Gastroesophageal sphincter (tissue), 4 donors: ENCODE measurements around the gene FAM240B. TPM values are rescaled to one million over a fixed set of nuclear protein-coding genes. Genes with fewer than 3 reads are reported as not detected.

Experiments
- ATAC-seq: fragments of 150-250 bp; one replicate; pipeline ENCODE4 v1.9.1; 2016; ENCODE audit warnings: mild to moderate bottlenecking, moderate library complexity
- H3K27ac ChIP-seq, 4 donors: fragments of 200-600 bp; sonication (generic) in 3 of 4; 1 replicate in 3 of 4; 2 replicates in 1 of 4; pipeline ENCODE4 v1.5.1; 2016 to 2019
- H3K27me3 ChIP-seq: fragments of 200-600 bp; sonication (generic); one replicate; pipeline ENCODE4 v1.5.1; 2019
- H3K36me3 ChIP-seq, 2 donors: fragments of 200-600 bp; sonication (generic); one replicate each; pipeline ENCODE4 v1.5.1; 2019; ENCODE audit warnings: control low read depth in 1 of 2
- H3K4me1 ChIP-seq, 3 donors: fragments of 200-600 bp; sonication (generic); 1 replicate in 2 of 3; 2 replicates in 1 of 3; pipeline ENCODE4 v1.5.1; 2016 to 2019; ENCODE audit warnings: control low read depth in 2 of 3
- H3K4me3 ChIP-seq, 2 donors: fragments of 200-600 bp; sonication (generic); one replicate each; pipeline ENCODE4 v1.5.1; 2019; ENCODE audit warnings: mild to moderate bottlenecking in 1 of 2, moderate library complexity in 1 of 2
- H3K9me3 ChIP-seq, 3 donors: fragments of 200-600 bp; sonication (generic); one replicate each; pipeline ENCODE4 v1.5.1; 2017 to 2019; ENCODE audit warnings: control low read depth in 2 of 3
- CTCF ChIP-seq, 4 experiments: fragments of 200-600 bp in 2 of 4; fragments of 450-650 bp in 2 of 4; sonication (generic) in 1 of 4; IDR thresholded peaks; one replicate each; pipeline ENCODE4 v1.5.1; 2017 to 2019; ENCODE audit warnings: antibody characterized with exemption in 4 of 4, mild to moderate bottlenecking in 2 of 4, moderate library complexity in 2 of 4
- EP300 ChIP-seq: sonication (generic); formaldehyde crosslinking; IDR thresholded peaks from one replicate; pipeline ENCODE4 v1.6.1; 2017; ENCODE audit warnings: antibody characterized with exemption, mild to moderate bottlenecking
- POLR2A ChIP-seq, 2 donors: fragments of 450-650 bp; IDR thresholded peaks; one replicate each; pipeline ENCODE4 v1.6.1; 2017; ENCODE audit warnings: antibody characterized with exemption in 2 of 2, mild to moderate bottlenecking in 2 of 2, moderate library complexity in 1 of 2
- POLR2AphosphoS5 ChIP-seq: sonication (generic); formaldehyde crosslinking; IDR thresholded peaks from one replicate; pipeline ENCODE4 v1.6.1; 2017; ENCODE audit warnings: antibody characterized with exemption
- WGBS, 2 donors: methylation state at CpG; one replicate each; pipeline ENCODE4 v1.1.5; 2018; ENCODE audit warnings: low coverage in 1 of 2; 5-methylcytosine and 5-hydroxymethylcytosine counted together
- total RNA-seq, 4 donors: library from RNA; depleted of rRNA; stranded (reverse); fragments of >200 nt; gene quantifications; one replicate each; pipeline ENCODE4 v1.1.0, GENCODE V29; 2016

FAM240B gene
- total RNA-seq, 4 donors from 2014 or later = not detected

GRCh38 chr9:38656896-38657295 lies 63.0 kb downstream of the FAM240B start:
- TF ChIP-seq CTCF (IDR thresholded peaks at IDR 0.05) = no peak
- no peak for TF ChIP-seq POLR2A (IDR thresholded peaks at IDR 0.05)
- no peak for TF ChIP-seq POLR2AphosphoS5
- no peak for TF ChIP-seq EP300
- Histone ChIP-seq H3K36me3 (no peaks in the 10 kb centered on the region), H3K9me3 (no peaks in the 10 kb centered on the region), H3K4me3 (no peak overlapping the region), H3K27ac (no peak overlapping the region), H3K27me3 (no peaks in the 10 kb centered on the region), H3K4me1 (no peaks in the 10 kb centered on the region)
- no peak for ATAC-seq
- 17 to 82% methylated on average over 3 to 5 of the region's 5 CpGs for WGBS, 2 donors

DNA sequence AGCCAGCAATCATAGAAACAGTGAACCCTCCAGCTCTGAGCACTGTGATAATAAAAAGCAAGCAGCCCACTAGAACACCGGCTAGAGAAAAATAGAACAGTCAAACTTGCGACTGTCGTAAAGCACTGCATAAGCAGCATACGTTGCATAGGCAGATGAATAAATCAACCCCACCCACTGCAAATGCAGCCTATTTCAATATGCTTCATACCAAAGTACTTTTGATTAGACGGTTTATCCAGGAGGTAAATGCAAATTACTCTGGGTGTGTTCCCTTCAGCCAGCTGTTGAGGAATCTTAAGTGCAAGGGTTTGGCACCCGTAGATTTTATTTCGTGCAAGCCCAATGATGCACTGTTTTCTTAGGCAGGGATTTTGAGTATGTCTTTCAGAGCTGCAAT lies 67.4 kb downstream of the FAM240B start:
- TF ChIP-seq CTCF (IDR thresholded peaks at IDR 0.05) = no peak
- TF ChIP-seq EP300 = no peak
- no peak for TF ChIP-seq POLR2AphosphoS5
- TF ChIP-seq POLR2A (IDR thresholded peaks at IDR 0.05) = no peak
- no peaks in the 10 kb centered on the region for H3K4me1 ChIP-seq
- H3K27me3 ChIP-seq = no peaks in the 10 kb centered on the region
- H3K36me3 ChIP-seq = no peaks in the 10 kb centered on the region
- no peaks in the 10 kb centered on the region for H3K9me3 ChIP-seq
- ATAC-seq = no peak
- no peak overlapping the region for H3K27ac ChIP-seq
- 74 to 75% methylated on average over 7 of the region's 7 CpGs for WGBS, 2 donors
- no peak overlapping the region for H3K4me3 ChIP-seq

DNA sequence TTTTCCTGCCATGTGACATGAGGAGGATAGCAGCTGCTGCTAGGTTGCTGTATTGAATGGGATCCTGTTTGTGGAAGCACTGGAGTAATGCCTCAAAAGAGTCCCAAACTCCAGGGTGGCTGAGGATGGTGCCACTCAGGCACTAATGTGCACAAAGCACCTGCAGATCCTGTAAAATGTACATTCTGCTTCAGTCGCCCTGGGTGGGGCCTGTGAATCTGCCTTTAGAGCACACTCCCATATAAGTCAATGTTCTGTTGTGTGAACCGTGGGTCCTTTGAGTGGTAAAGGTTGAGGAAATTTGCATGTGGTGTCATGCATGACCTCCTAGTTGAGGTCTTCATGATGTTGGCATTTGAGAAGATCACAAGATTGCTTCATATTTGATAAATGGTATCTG lies 67.9 kb downstream of the FAM240B start:
- TF ChIP-seq POLR2A (IDR thresholded peaks at IDR 0.05) = no peak
- no peak for TF ChIP-seq CTCF (IDR thresholded peaks at IDR 0.05)
- no peak for TF ChIP-seq EP300
- no peak for TF ChIP-seq POLR2AphosphoS5
- Histone ChIP-seq H3K9me3 (no peaks in the 10 kb centered on the region), H3K4me1 (no peaks in the 10 kb centered on the region), H3K4me3 (no peak overlapping the region), H3K27ac (no peak overlapping the region), H3K36me3 (no peaks in the 10 kb centered on the region), H3K27me3 (no peaks in the 10 kb centered on the region)
- no peak for ATAC-seq
- WGBS, 2 donors = 56 to 100% methylated on average over 1 to 2 of the region's 2 CpGs

DNA sequence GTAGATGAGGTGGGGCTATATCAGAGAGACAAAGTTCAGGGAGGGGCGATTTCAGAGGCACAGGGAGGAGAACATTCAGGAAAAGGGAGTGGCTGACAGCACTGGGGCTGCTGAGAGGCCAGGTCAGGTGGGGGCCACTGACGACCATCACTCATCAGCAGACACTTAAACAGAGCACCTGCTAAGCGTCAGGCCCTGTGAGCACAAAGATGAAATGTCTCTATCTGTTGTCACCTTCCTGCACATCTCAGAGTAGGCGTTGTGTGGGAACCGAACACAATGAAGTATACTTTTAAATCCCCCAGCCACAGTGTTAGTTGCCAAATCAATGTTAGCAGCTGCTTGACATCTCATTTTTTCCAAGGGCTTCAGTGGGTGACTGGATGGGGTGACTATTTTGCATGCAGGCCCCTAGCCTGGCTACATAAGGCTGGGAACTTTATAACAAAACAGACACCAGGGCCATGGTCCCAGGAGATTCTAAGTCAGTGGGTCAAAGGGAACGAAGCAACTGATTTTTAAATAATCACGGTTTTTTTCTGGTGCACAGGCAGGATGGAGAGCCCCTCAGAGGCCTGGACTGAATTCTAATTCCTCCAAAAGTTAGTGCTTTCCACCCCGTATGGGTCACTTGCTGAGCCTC lies 68.4 kb downstream of the FAM240B start:
- H3K27ac ChIP-seq = no peak overlapping the region
- no peak for ATAC-seq
- TF ChIP-seq EP300 (no peak), POLR2A (IDR thresholded peaks at IDR 0.05) (no peak), POLR2AphosphoS5 (no peak), CTCF (IDR thresholded peaks at IDR 0.05) (no peak)
- no peaks in the 10 kb centered on the region for H3K27me3 ChIP-seq
- no peak overlapping the region for H3K4me3 ChIP-seq
- 53 to 66% methylated on average over 6 to 7 of the region's 8 CpGs for WGBS, 2 donors
- H3K4me1 ChIP-seq = no peaks in the 10 kb centered on the region
- H3K9me3 ChIP-seq = no peaks in the 10 kb centered on the region
- no peaks in the 10 kb centered on the region for H3K36me3 ChIP-seq

DNA sequence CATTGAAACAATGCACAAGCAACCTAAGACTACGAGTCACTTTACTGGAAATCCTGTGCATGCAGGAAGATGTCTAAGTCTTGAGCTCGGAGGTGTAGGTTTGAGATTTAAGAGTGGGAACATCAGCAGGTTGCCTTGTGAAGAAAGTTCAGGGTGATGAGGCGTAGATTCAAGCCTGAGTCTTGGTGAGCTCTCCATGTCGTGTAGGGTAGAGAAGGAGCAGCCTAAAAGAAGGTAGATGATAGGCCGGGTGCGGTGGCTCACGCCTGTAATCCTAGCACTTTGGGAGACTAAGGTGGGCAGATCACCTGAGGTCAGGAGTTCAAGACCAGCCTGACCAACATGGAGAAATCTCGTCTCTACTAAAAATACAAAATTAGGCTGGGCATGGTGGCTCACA lies 69.4 kb downstream of the FAM240B start:
- H3K27me3 ChIP-seq = no peaks in the 10 kb centered on the region
- no peak overlapping the region for H3K27ac ChIP-seq
- no peaks in the 10 kb centered on the region for H3K36me3 ChIP-seq
- WGBS, 2 donors = 88 to 94% methylated on average over 7 to 8 of the region's 8 CpGs
- ATAC-seq = no peak
- TF ChIP-seq POLR2A (IDR thresholded peaks at IDR 0.05) (no peak), POLR2AphosphoS5 (no peak), CTCF (IDR thresholded peaks at IDR 0.05) (no peak), EP300 (no peak)
- H3K4me3 ChIP-seq = no peak overlapping the region
- no peaks in the 10 kb centered on the region for H3K4me1 ChIP-seq
- no peaks in the 10 kb centered on the region for H3K9me3 ChIP-seq
